Measurements from ENCODE around the gene TMEM41B.
"Not testable (repeated sequence)": the region's sequence is repeated elsewhere in the genome, so short reads cannot be mapped to it uniquely, and the experiment has no call there.

TMEM41B gene

GRCh38 chr11:9258279-9258678 lies 56.1 kb downstream of the TMEM41B start:
- DNase-seq = not testable (repeated sequence)

DNA sequence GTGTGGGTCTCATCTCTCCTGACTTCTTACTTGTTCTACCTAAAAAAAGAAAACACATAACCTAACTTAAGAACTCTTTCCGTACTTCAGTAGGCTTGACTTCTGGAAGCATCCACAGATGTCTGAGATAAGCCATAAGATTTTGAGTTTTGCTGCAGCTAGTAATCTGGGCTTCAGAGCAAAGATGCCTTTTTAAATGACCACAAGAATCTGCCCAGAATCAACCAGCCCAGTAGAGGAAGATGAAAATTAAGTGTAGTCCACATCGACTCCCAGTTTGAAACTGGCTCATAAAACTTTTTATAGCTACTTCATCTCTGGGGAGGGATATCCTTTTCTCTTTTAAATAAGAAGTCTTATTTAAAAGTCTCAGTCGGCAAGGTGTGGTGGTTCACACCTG lies 60.0 kb downstream of the TMEM41B start:
- no peak for DNase-seq

GRCh38 chr11:9253086-9253485 lies 61.3 kb downstream of the TMEM41B start:
- no peak for DNase-seq

DNA sequence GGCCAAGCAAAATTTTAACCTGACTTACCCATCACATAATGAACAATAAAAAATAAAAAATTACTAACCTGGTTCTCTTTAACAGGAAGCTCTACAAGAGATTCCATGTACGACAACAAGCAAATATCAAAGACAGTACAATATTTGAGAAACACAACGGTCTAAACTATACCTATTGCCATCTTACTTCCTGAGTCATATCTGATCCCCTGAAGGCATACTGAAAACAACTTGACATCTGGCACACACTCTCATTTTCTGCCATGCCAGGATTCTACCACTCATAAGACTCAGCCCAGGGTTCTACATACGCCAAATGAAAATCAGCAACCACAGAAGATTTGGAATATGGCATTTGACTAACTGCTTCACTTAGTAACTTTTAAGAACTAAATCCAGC lies 63.1 kb downstream of the TMEM41B start:
- DNase-seq = no peak

DNA sequence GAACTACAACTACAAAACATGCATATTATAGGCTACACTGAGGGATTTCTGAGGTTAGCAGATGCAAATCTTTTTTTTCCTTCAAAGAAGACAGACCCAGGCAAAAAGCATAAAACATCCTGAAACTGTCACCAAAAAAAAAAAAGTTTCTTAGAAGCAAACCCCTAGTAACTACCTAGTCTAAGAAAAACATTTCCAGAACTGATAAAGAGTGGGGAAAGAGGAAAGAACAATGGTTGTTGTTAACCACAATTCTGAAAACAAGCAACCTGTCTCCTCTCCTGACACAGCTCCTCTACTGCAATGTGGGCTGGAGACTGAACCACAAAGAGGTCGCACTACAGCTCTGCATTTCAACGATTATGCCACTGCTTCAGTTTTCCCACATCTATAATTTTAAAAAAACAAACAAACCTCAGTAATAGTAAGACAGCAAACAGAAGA lies 64.2 kb downstream of the TMEM41B start:
- no peak for DNase-seq

DNA sequence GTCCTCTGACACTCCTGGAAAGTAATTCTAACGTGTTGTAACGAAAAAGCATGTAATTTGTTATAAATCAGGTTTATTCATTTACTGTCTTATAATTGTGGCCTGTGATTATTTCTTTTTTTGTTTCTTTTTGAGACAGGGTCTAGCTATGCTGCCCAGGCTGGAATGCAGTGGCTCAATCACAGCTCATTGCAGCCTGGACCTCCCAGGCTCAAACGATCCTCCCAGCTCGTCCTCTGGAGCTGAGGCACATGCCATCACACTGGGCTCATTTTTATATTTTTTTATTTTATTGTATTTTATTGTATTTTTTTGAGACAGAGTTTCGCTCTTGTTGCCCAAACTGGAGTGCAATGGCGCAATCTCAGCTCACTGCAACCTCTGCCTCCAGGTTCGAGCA lies 65.1 kb downstream of the TMEM41B start:
- no peak for DNase-seq

DNA sequence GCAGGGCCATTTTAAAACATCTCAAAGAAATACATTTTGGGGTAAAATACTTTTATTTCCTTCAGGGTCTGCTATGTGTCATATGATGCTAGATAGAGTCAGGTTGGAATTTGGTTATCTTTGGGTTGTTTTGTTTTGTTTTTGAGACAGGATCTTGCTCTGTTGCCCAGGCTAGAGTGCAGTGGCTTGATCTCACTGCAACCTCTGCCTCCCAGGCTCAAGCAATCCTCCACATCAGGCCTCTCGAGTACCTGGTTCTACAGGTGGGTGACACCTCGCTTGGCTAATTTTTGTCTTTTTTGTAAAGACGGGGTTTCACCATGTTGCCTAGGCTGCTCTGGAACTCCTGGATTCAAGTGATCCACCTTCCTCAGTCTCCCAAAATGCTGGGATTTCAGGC lies 66.5 kb downstream of the TMEM41B start:
- no peak for DNase-seq

DNA sequence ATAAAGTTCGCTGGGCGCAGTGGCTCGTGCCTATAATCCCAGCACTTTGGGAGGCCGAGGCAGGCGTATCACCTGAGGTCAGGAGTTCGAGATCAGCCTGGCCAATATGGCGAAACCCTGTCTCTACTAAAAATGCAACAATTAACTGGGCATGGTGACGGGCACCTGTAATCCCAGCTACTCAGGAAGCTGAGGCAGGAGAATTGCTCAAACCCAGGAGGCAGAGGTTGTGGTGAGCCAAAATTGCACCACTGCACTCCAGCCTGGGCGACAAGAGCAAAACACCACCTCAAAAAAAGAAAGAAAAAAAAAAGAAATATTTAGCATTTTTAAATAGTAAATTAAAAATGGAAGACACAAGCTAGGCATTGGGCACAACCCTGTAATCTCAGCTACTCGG lies 78.2 kb downstream of the TMEM41B start:
- DNase-seq = not testable (repeated sequence)

- no peak for DNase-seq
These were observed 81.9 kb downstream of the TMEM41B start for GRCh38 chr11:9232482-9232881.

DNA sequence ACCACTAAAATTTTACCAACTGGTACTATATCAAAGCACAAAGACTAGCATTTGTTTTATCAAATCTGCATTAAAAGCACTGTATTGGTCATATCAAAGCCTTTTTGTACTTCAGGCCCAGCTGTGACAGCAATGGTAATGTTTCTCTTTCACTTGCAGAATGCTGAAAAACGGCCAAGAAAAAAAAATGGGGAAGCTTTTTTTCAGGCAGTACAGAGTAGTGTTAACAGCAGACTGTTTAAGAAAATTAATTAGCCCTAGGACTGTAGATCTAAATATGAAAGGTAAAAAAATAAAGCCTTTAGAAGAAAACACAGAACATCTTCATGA lies 82.6 kb downstream of the TMEM41B start:
- no peak for DNase-seq
